Neural cell (in vitro differentiated cells): ENCODE data around the gene SRD5A1.

Experiments
- RAD21 ChIP-seq: fragments of 450-650 bp; conservative IDR thresholded peaks from 2 replicates; pipeline ENCODE4 v1.6.1; 2014; ENCODE audit warnings: antibody characterized with exemption, mild to moderate bottlenecking, moderate library complexity
- TF ChIP-seq, protein P1 (sequence below): fragments of 450-650 bp; IDR thresholded peaks from 2 replicates; pipeline ENCODE4 v1.5.1; 2014; ENCODE audit warnings: antibody characterized with exemption, mild to moderate bottlenecking, moderate library complexity; ENCODE audit not compliant: poor library complexity, severe bottlenecking

DNA sequence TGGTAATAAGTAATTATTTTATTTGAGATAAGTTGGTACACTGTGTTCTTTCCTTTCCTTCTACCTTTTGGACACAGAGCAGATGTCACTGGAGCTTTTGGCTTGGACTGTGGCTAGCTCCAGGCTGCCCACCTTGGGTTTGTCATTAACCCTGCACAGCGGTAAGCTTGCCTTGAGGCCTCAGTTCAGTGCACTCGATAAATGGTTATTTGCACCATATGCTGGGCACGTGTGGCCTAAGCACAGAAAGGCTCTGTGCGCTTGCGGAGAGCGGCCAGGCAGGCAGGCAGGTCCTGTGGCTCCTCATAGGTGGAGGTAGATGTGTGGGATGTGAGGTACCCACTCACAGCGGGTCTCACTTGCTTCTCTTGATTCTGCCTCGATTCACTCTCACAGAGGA, 50.0 kb downstream of the SRD5A1 start:
- TF ChIP-seq RAD21: no peak
- TF ChIP-seq, protein P1, sequence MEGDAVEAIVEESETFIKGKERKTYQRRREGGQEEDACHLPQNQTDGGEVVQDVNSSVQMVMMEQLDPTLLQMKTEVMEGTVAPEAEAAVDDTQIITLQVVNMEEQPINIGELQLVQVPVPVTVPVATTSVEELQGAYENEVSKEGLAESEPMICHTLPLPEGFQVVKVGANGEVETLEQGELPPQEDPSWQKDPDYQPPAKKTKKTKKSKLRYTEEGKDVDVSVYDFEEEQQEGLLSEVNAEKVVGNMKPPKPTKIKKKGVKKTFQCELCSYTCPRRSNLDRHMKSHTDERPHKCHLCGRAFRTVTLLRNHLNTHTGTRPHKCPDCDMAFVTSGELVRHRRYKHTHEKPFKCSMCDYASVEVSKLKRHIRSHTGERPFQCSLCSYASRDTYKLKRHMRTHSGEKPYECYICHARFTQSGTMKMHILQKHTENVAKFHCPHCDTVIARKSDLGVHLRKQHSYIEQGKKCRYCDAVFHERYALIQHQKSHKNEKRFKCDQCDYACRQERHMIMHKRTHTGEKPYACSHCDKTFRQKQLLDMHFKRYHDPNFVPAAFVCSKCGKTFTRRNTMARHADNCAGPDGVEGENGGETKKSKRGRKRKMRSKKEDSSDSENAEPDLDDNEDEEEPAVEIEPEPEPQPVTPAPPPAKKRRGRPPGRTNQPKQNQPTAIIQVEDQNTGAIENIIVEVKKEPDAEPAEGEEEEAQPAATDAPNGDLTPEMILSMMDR: no peak
